ENCODE measurements around the gene MAPK10.

GRCh38 chr4:85956293-85956945 is 403.4 kb downstream of the MAPK10 start:
- TF ChIP-seq SP1 (IDR thresholded peaks at IDR 0.05), result no peak
- TF ChIP-seq FOXA1 (IDR thresholded peaks at IDR 0.05), result no peak
- no peak for TF ChIP-seq ELF4 (IDR thresholded peaks at IDR 0.05)
- TF ChIP-seq FOXM1 (IDR thresholded peaks at IDR 0.05; ENCODE audit: borderline replicate concordance), result no peak
